SK-N-SH (cell line): ENCODE measurements around the gene SCGB1C2. TPM values are rescaled to one million over a fixed set of nuclear protein-coding genes. Genes with fewer than 3 reads are reported as not detected.

ENCODE experiments used
- CTCF ChIA-PET: fragments of 300-600, 350-600 bp; formaldehyde crosslinking; extraction: SDS; loops from one replicate; lab custom pipeline; 2021; lab: Yijun Ruan, JAX
- POLR2A ChIA-PET: fragments of 350-600 bp; sonication (Branson Sonifier 250); formaldehyde crosslinking; extraction: SDS; loops from one replicate; lab custom pipeline; 2020; ENCODE audit warnings: antibody characterized with exemption, inconsistent platforms; lab: Yijun Ruan, JAX
- DNase-seq: peaks from one replicate; pipeline ENCODE4 v3.0.0; 2012
- H2AFZ ChIP-seq: fragments of 200-600 bp; sonication (generic); 2 replicates; pipeline ENCODE4 v1.8.1; 2016; ENCODE audit warnings: antibody characterized with exemption, mild to moderate bottlenecking, low read depth
- H3F3A ChIP-seq: fragments of 200-600 bp; sonication (generic); replicated peaks from 2 replicates; pipeline ENCODE3; 2016; ENCODE audit warnings: antibody characterized with exemption, mild to moderate bottlenecking; ENCODE audit not compliant: insufficient read depth
- H3K27ac ChIP-seq, 2 experiments: fragments of 200-500 bp in 1 of 2; fragments of 200-600 bp in 1 of 2; sonication (Bioruptor generic) in 1 of 2; sonication (generic), shearing (Covaris generic) in 1 of 2; 2 replicates each; pipeline versions ENCODE4 v1.5.1 to v1.6.1; 2014 to 2016; ENCODE audit warnings: low read depth in 2 of 2, inconsistent platforms in 1 of 2, low read length in 1 of 2, mild to moderate bottlenecking in 1 of 2, mixed read lengths in 1 of 2
- H3K27me3 ChIP-seq: fragments of 200-600 bp; sonication (generic), shearing (Covaris generic); 2 replicates; pipeline ENCODE4 v1.6.1; 2016; ENCODE audit warnings: mixed run types; ENCODE audit not compliant: insufficient read depth
- H3K36me3 ChIP-seq, 2 experiments: fragments of 200-500 bp in 1 of 2; fragments of 200-600 bp in 1 of 2; sonication (Bioruptor generic) in 1 of 2; sonication (generic) in 1 of 2; replicated peaks in 1 of 2; 2 replicates each; pipeline versions ENCODE3 to v1.5.1; 2014 to 2016; ENCODE audit warnings: low read length in 1 of 2, mild to moderate bottlenecking in 1 of 2; ENCODE audit not compliant: insufficient read depth in 2 of 2, control insufficient read depth in 1 of 2
- H3K4me1 ChIP-seq, 2 experiments: fragments of 200-500 bp in 1 of 2; fragments of 200-600 bp in 1 of 2; sonication (Bioruptor generic) in 1 of 2; sonication (generic), shearing (Covaris generic) in 1 of 2; 2 replicates each; pipeline versions ENCODE4 v1.5.1 to v1.6.1; 2014 to 2016; ENCODE audit warnings: low read depth in 1 of 2, low read length in 1 of 2, mixed run types in 1 of 2; ENCODE audit not compliant: insufficient read depth in 2 of 2, control insufficient read depth in 1 of 2
- H3K4me2 ChIP-seq: fragments of 200-600 bp; sonication (generic), shearing (Covaris generic); 2 replicates; pipeline ENCODE4 v1.6.1; 2017; ENCODE audit warnings: mixed run types
- H3K4me3 ChIP-seq, 2 experiments: fragments of 200-500 bp in 1 of 2; fragments of 200-600 bp in 1 of 2; sonication (Bioruptor generic) in 1 of 2; sonication (generic), shearing (Covaris generic) in 1 of 2; 2 replicates each; pipeline versions ENCODE4 v1.5.1 to v1.8.1; 2014 to 2016; ENCODE audit warnings: low read depth in 2 of 2, inconsistent platforms in 1 of 2, low read length in 1 of 2, mild to moderate bottlenecking in 1 of 2, mixed read lengths in 1 of 2, moderate library complexity in 1 of 2
- H3K79me2 ChIP-seq: fragments of 200-600 bp; sonication (generic); 2 replicates; pipeline ENCODE4 v1.8.1; 2017; ENCODE audit warnings: mild to moderate bottlenecking; ENCODE audit not compliant: insufficient read depth
- H3K9ac ChIP-seq: fragments of 200-600 bp; sonication (generic); 2 replicates; pipeline ENCODE4 v1.6.1; 2017; ENCODE audit warnings: mixed run types
- H3K9me2 ChIP-seq: fragments of 200-600 bp; sonication (generic); 2 replicates; pipeline ENCODE4 v1.6.1; 2017; ENCODE audit warnings: mixed run types
- H3K9me3 ChIP-seq: fragments of 200-600 bp; sonication (generic); 2 replicates; pipeline ENCODE4 v1.6.1; 2017; ENCODE audit warnings: mixed run types, mild to moderate bottlenecking, moderate library complexity
- H4K20me1 ChIP-seq: fragments of 200-600 bp; sonication (generic); 2 replicates; pipeline ENCODE4 v1.6.1; 2017; ENCODE audit warnings: mild to moderate bottlenecking, mixed run types; ENCODE audit not compliant: insufficient read depth
- CTCF ChIP-seq: fragments of 200-600 bp; sonication (generic); IDR thresholded peaks from 2 replicates; pipeline ENCODE4 v1.6.1; 2017; ENCODE audit warnings: antibody characterized with exemption, mild to moderate bottlenecking, moderate library complexity
- ELF1 ChIP-seq: IDR thresholded peaks from 2 replicates; pipeline ENCODE4 v1.4.0; 2012
- EZH2phosphoT487 ChIP-seq: fragments of 200-600 bp; sonication (generic); IDR thresholded peaks from 2 replicates; pipeline ENCODE4 v1.6.1; 2017; ENCODE audit warnings: low read depth, mixed run types, mild to moderate bottlenecking, antibody characterized with exemption, moderate library complexity, borderline replicate concordance
- FOSL2 ChIP-seq: IDR thresholded peaks from 2 replicates; pipeline ENCODE4 v1.4.0; 2012; ENCODE audit warnings: low read depth, mild to moderate bottlenecking, moderate library complexity, borderline replicate concordance
- FOXJ3 ChIP-seq: sonication (generic); formaldehyde crosslinking; IDR thresholded peaks from 2 replicates; pipeline ENCODE4 v1.5.1; 2020; ENCODE audit warnings: mild to moderate bottlenecking, missing genetic modification reagents
- GABPA ChIP-seq: IDR thresholded peaks from 2 replicates; pipeline ENCODE4 v1.4.0; 2012; ENCODE audit warnings: low read depth, mild to moderate bottlenecking
- IRF3 ChIP-seq: fragments of 150-350 bp; IDR thresholded peaks from 2 replicates; pipeline ENCODE4 v1.6.1; 2016; ENCODE audit warnings: mild to moderate bottlenecking, low read depth, low read length
- JUND ChIP-seq: IDR thresholded peaks from 2 replicates; pipeline ENCODE4 v1.4.0; 2012
- MAX ChIP-seq: IDR thresholded peaks from 2 replicates; pipeline ENCODE4 v1.4.0; 2012; ENCODE audit warnings: low read depth
- MXI1 ChIP-seq: IDR thresholded peaks from 2 replicates; pipeline ENCODE4 v1.6.1; 2012; ENCODE audit warnings: mild to moderate bottlenecking, low read depth, low read length, improper control_type of control experiment
- RAD21 ChIP-seq: IDR thresholded peaks from 2 replicates; pipeline ENCODE4 v1.6.1; 2012; ENCODE audit warnings: mild to moderate bottlenecking, low read length
- RCOR1 ChIP-seq: fragments of 150-350 bp; IDR thresholded peaks from 2 replicates; pipeline ENCODE4 v1.6.1; 2017; ENCODE audit warnings: antibody characterized with exemption, low read length
- RXRA ChIP-seq: IDR thresholded peaks from 2 replicates; pipeline ENCODE4 v1.4.0; 2012; ENCODE audit warnings: low read depth, mild to moderate bottlenecking, borderline replicate concordance
- TAF1 ChIP-seq: IDR thresholded peaks from 2 replicates; pipeline ENCODE4 v1.6.1; 2012; ENCODE audit warnings: low read depth, mild to moderate bottlenecking, low read length, moderate library complexity, borderline replicate concordance
- YY1 ChIP-seq: IDR thresholded peaks from 2 replicates; pipeline ENCODE4 v1.4.0; 2012; ENCODE audit warnings: low read depth, mild to moderate bottlenecking
- WGBS: methylation state at CpG from one replicate; pipeline ENCODE4 v1.1.6; 2017; ENCODE audit warnings: low lambda C conversion rate; 5-methylcytosine and 5-hydroxymethylcytosine counted together
- polyA plus RNA-seq, 3 experiments: library from polyadenylated mRNA; depleted of rRNA; stranded (reverse); fragments of >200 nt; gene quantifications; 2 replicates each; pipeline ENCODE4 v1.2.3, GENCODE V29; 2012

Gene SCGB1C2
- polyA plus RNA-seq, 1 of the 3 experiments (the other 2 are of a cell fraction) = not detected

- Histone ChIP-seq H3K9me3 (no peaks in the 10 kb centered on the region), H3K4me2 (no peak overlapping the region), H3K9me2 (no peaks in the 10 kb centered on the region), H3K4me1 (no peaks in the 10 kb centered on the region; a peak in 1 of 4 replicates), H3K4me3 (no peak overlapping the region), H3K79me2 (no peaks in the 10 kb centered on the region), H2AFZ (no peak overlapping the region), H3K27ac (no peak overlapping the region)
- CTCF ChIA-PET = interaction anchor here (1.1 to 3.2 kb wide), 7 partner anchors 13 to 550 kb away, joined by 3 to 12 read pairs (median 5); no protein-coding TSS in a partner anchor
- WGBS = 56% methylated on average over 7 of the region's 9 CpGs
- no peak for TF ChIP-seq RCOR1
- TF ChIP-seq MXI1 = no peak
- TF ChIP-seq CTCF = no peak
- no peak for TF ChIP-seq RAD21
- TF ChIP-seq MAX = no peak
- TF ChIP-seq TAF1 = no peak
- TF ChIP-seq FOSL2 = no peak
- no peak for TF ChIP-seq FOXJ3 (CRISPR knock-in tag)
- no peak for TF ChIP-seq GABPA
- TF ChIP-seq, all 33 proteins: peak for 0
- DNase-seq = no peak
- Histone ChIP-seq H3K36me3 (no peaks in the 10 kb centered on the region), H3K27me3 (no peaks in the 10 kb centered on the region), H4K20me1 (no peaks in the 10 kb centered on the region), H3K9ac (no peak overlapping the region), H3F3A (no peaks in the 10 kb centered on the region)
- POLR2A ChIA-PET = no interaction called here
Measured at GRCh38 chr17:149897-150584, 12.7 kb downstream of the SCGB1C2 start.

- H3K36me3 ChIP-seq = no peaks in the 10 kb centered on the region
- H3K27ac ChIP-seq = no peak overlapping the region
- WGBS = 69% methylated on average over 2 of the region's 2 CpGs
- H2AFZ ChIP-seq = no peak overlapping the region
- TF ChIP-seq GABPA (no peak), RXRA (no peak), EZH2phosphoT487 (no peak), MAX (no peak), IRF3 (no peak), ELF1 (no peak), JUND (no peak), YY1 (no peak)
- no peaks in the 10 kb centered on the region for H4K20me1 ChIP-seq
- H3K9me2 ChIP-seq = no peaks in the 10 kb centered on the region
- ChIA-PET CTCF (interaction anchor here (1.8 to 3.2 kb wide), 2 partner anchors 14 to 124 kb away, joined by 4 to 11 read pairs; no protein-coding TSS in a partner anchor), POLR2A (no interaction called here)
- no peak for DNase-seq
- no peak overlapping the region for H3K4me2 ChIP-seq
- H3K27me3 ChIP-seq = no peaks in the 10 kb centered on the region
- no peak overlapping the region for H3K4me3 ChIP-seq
- H3K9me3 ChIP-seq = no peaks in the 10 kb centered on the region
- no peaks in the 10 kb centered on the region for H3K4me1 ChIP-seq
- H3K79me2 ChIP-seq = no peaks in the 10 kb centered on the region
- H3K9ac ChIP-seq = no peak overlapping the region
- no peaks in the 10 kb centered on the region for H3F3A ChIP-seq
Measured at GRCh38 chr17:151004-151403, 13.6 kb downstream of the SCGB1C2 start.
